SU-DHL-6 (cell line): Measurements from ENCODE around the gene AATF.

Experiments used
- CTCF ChIP-seq: fragments of 200-600 bp; sonication (generic); IDR thresholded peaks from one replicate; pipeline ENCODE4 v1.5.1; 2017; ENCODE audit warnings: antibody characterized with exemption, mild to moderate bottlenecking, low read length, moderate library complexity; ENCODE audit not compliant: insufficient read depth, poor library complexity, severe bottlenecking
- EZH2phosphoT487 ChIP-seq: fragments of 200-600 bp; sonication (generic), shearing (Covaris generic); conservative IDR thresholded peaks from 2 replicates; pipeline ENCODE4 v1.6.1; 2018; ENCODE audit warnings: mild to moderate bottlenecking, antibody characterized with exemption, low read length, moderate library complexity, mixed read lengths

GRCh38 chr17:37082311-37082860 is 133.6 kb downstream of the AATF start:
- TF ChIP-seq EZH2phosphoT487: no peak
- TF ChIP-seq CTCF: no peak
